Measurements from ENCODE around the gene C16orf96. TPM values are rescaled to one million over a fixed set of nuclear protein-coding genes. Genes with fewer than 3 reads are reported as not detected.
A peak's percentile ranks its signal among the peaks of the same experiment; 100 is the strongest.

C16orf96 gene
- total and polyA plus RNA-seq, 2 of the 13 experiments (the other 11 are each of a cell fraction or from before 2014, with no cell fraction given), result 0.03 TPM; not detected in 1

GRCh38 chr16:4538350-4539235 is 17.5 kb upstream of the C16orf96 start, which contains the start of gene CDIP1 (continued):
- peak; percentile 81 for TF ChIP-seq ZNF609 (CRISPR knock-in tag; IDR thresholded peaks at IDR 0.05; ENCODE audit: borderline replicate concordance)
- TF ChIP-seq ZNF142 (CRISPR knock-in tag; IDR thresholded peaks at IDR 0.05), result peak; percentile 95
- TF ChIP-seq MZF1 (CRISPR knock-in tag; IDR thresholded peaks at IDR 0.05; ENCODE audit: borderline replicate concordance), result peak; percentile 76; the same call in 1 of the 2 replicates
- peak; percentile 100 for TF ChIP-seq ZNF772 (CRISPR knock-in tag; IDR thresholded peaks at IDR 0.05)
- peak; percentile 48; the same call in 1 of the 2 replicates for TF ChIP-seq ZNF180 (CRISPR knock-in tag; IDR thresholded peaks at IDR 0.05; ENCODE audit: borderline replicate concordance, low read depth)
- TF ChIP-seq ZNF430 (CRISPR knock-in tag; IDR thresholded peaks at IDR 0.05), result no peak; the same call in none of the 2 replicates
- TF ChIP-seq ZBTB7B (CRISPR knock-in tag; IDR thresholded peaks at IDR 0.05), result peak; percentile 83; the same call in 1 of the 2 replicates
- TF ChIP-seq NFE2 (CRISPR knock-in tag; IDR thresholded peaks at IDR 0.05), result 0 out of 2 replicates have a peak, but pooled peaks have one; percentile 37
- TF ChIP-seq ZNF841 (CRISPR knock-in tag; IDR thresholded peaks at IDR 0.05; ENCODE audit: borderline replicate concordance), result peak; percentile 98
- peak; percentile 98 for TF ChIP-seq POLR2AphosphoS5 (IDR thresholded peaks at IDR 0.05; ENCODE audit: low read depth, low read length)
- TF ChIP-seq NCOA2 (CRISPR knock-in tag; IDR thresholded peaks at IDR 0.05), result peak; percentile 85
- TF ChIP-seq ETV5 (CRISPR knock-in tag; IDR thresholded peaks at IDR 0.05; ENCODE audit: borderline replicate concordance), result peak; percentile 78
- TF ChIP-seq MEIS2 (CRISPR knock-in tag; IDR thresholded peaks at IDR 0.05), result peak; percentile 98
- TF ChIP-seq RXRB (CRISPR knock-in tag; IDR thresholded peaks at IDR 0.05; ENCODE audit: borderline replicate concordance), result peak; percentile 82
- TF ChIP-seq ZNF720 (CRISPR knock-in tag; IDR thresholded peaks at IDR 0.05), result 0 out of 2 replicates have a peak, but pooled peaks have one; percentile 54
- TF ChIP-seq ZNF274 (CRISPR knock-in tag; IDR thresholded peaks at IDR 0.05), result peak; percentile 99
- TF ChIP-seq TGIF2 (CRISPR knock-in tag; IDR thresholded peaks at IDR 0.05), result peak; percentile 99
- TF ChIP-seq RFXAP (CRISPR knock-in tag; IDR thresholded peaks at IDR 0.05; ENCODE audit: borderline replicate concordance), result peak; percentile 97
- TF ChIP-seq ZFP62 (CRISPR knock-in tag; IDR thresholded peaks at IDR 0.05), result no peak

Measured in HepG2 (cell line).